Smooth muscle cell (in vitro differentiated cells): ENCODE results near the gene VSIR. TPM values are rescaled to one million over a fixed set of nuclear protein-coding genes. Genes with fewer than 3 reads are reported as not detected.

Source experiments
- DNase-seq: peaks from one replicate; lab custom pipeline; 2025; ENCODE audit not compliant: unreplicated experiment; lab: John Stamatoyannopoulos, UW
- H2AFZ ChIP-seq: fragments of 200-600 bp; sonication (generic); 2 replicates; pipeline ENCODE4 v1.6.0; 2016; ENCODE audit warnings: antibody characterized with exemption, low read depth, mild to moderate bottlenecking
- H3F3A ChIP-seq: fragments of 200-600 bp; sonication (generic); 2 replicates; pipeline ENCODE4 v1.6.0; 2017; ENCODE audit warnings: antibody characterized with exemption, low read depth
- H3K27ac ChIP-seq: fragments of 200-600 bp; sonication (generic); 2 replicates; pipeline ENCODE4 v1.5.1; 2016; ENCODE audit warnings: low read depth, mild to moderate bottlenecking
- H3K27me3 ChIP-seq: fragments of 200-600 bp; sonication (generic); 2 replicates; pipeline ENCODE4 v1.6.1; 2016; ENCODE audit warnings: low read depth, mild to moderate bottlenecking
- H3K36me3 ChIP-seq: fragments of 200-600 bp; sonication (generic); 2 replicates; pipeline ENCODE4 v1.5.1; 2016; ENCODE audit warnings: low read depth
- H3K4me1 ChIP-seq: fragments of 200-600 bp; sonication (generic); 2 replicates; pipeline ENCODE4 v1.5.1; 2016; ENCODE audit warnings: low read depth
- H3K4me2 ChIP-seq: fragments of 200-600 bp; sonication (generic); 2 replicates; pipeline ENCODE4 v1.6.0; 2016; ENCODE audit warnings: mild to moderate bottlenecking
- H3K4me3 ChIP-seq: fragments of 200-600 bp; sonication (generic); 2 replicates; pipeline ENCODE4 v1.5.1; 2016; ENCODE audit warnings: mild to moderate bottlenecking
- H3K79me2 ChIP-seq: fragments of 200-600 bp; sonication (generic); 2 replicates; pipeline ENCODE4 v1.6.0; 2016; ENCODE audit warnings: low read depth, mild to moderate bottlenecking
- H3K9ac ChIP-seq: fragments of 200-600 bp; sonication (generic); 2 replicates; pipeline ENCODE4 v1.6.0; 2016; ENCODE audit warnings: low read depth
- H3K9me3 ChIP-seq: fragments of 200-600 bp; sonication (generic); replicated peaks from 2 replicates; pipeline ENCODE4 v1.5.1; 2016; ENCODE audit warnings: low read depth
- H4K20me1 ChIP-seq: fragments of 200-600 bp; sonication (generic); 2 replicates; pipeline ENCODE4 v1.6.0; 2016; ENCODE audit warnings: low read depth
- CTCF ChIP-seq: fragments of 200-600 bp; sonication (generic); IDR thresholded peaks from 2 replicates; pipeline ENCODE4 v1.5.1; 2017; ENCODE audit warnings: borderline replicate concordance, mild to moderate bottlenecking, antibody characterized with exemption; ENCODE audit not compliant: insufficient read depth, poor library complexity, severe bottlenecking
- WGBS: methylation state at CpG from one replicate; pipeline ENCODE4 v1.1.7; 2016; ENCODE audit warnings: low lambda C conversion rate; 5-methylcytosine and 5-hydroxymethylcytosine counted together
- polyA plus RNA-seq: library from polyadenylated mRNA; unstranded; fragments of >200 nt; fragmentation: Nextera tagmentation; extraction: Ambion mirVana; gene quantifications from 2 replicates; pipeline ENCODE4 v1.2.1, GENCODE V29; 2016
- total RNA-seq: library from RNA; depleted of rRNA; stranded (reverse); fragments of >200 nt; gene quantifications from 2 replicates; pipeline ENCODE4 v1.2.3, GENCODE V29; 2014

The VSIR gene
- total and polyA plus RNA-seq, 2 experiments from 2014 or later, result 3.6 TPM

- H3F3A ChIP-seq, result no peaks in the 10 kb centered on the region
- H4K20me1 ChIP-seq, result no peaks in the 10 kb centered on the region
- no peak for TF ChIP-seq CTCF
- H3K9ac ChIP-seq, result no peak overlapping the region
- H3K4me2 ChIP-seq, result no peak overlapping the region
- no peaks in the 10 kb centered on the region for H3K9me3 ChIP-seq
- peaks cover 11% of the 10 kb centered on the region for H3K4me1 ChIP-seq
- no peaks in the 10 kb centered on the region for H3K27me3 ChIP-seq
- DNase-seq, result no peak
- H3K36me3 ChIP-seq, result no peaks in the 10 kb centered on the region
- no peak overlapping the region for H3K27ac ChIP-seq
- H3K79me2 ChIP-seq, result no peaks in the 10 kb centered on the region
- no peak overlapping the region for H2AFZ ChIP-seq
- H3K4me3 ChIP-seq, result no peak overlapping the region
- 98% methylated on average over 2 of the region's 2 CpGs for WGBS
These were observed 61.1 kb downstream of the VSIR start for GRCh38 chr10:71712170-71712569.

GRCh38 chr10:71711052-71711623, 62.2 kb downstream of the VSIR start:
- no peak overlapping the region for H3K27ac ChIP-seq
- no peaks in the 10 kb centered on the region for H4K20me1 ChIP-seq
- no peaks in the 10 kb centered on the region for H3K9me3 ChIP-seq
- no peaks in the 10 kb centered on the region for H3F3A ChIP-seq
- no peak overlapping the region for H3K4me3 ChIP-seq
- no peaks in the 10 kb centered on the region for H3K36me3 ChIP-seq
- DNase-seq, result no peak
- H3K79me2 ChIP-seq, result no peaks in the 10 kb centered on the region
- no peak overlapping the region for H3K4me2 ChIP-seq
- WGBS, result 88% methylated on average over 6 of the region's 6 CpGs
- no peak overlapping the region for H3K9ac ChIP-seq
- peaks cover 11% of the 10 kb centered on the region for H3K4me1 ChIP-seq
- no peak for TF ChIP-seq CTCF
- no peaks in the 10 kb centered on the region for H3K27me3 ChIP-seq
- no peak overlapping the region for H2AFZ ChIP-seq

GRCh38 chr10:71710519-71710918, 62.8 kb downstream of the VSIR start:
- Histone ChIP-seq H3K36me3 (no peaks in the 10 kb centered on the region), H3K9me3 (no peaks in the 10 kb centered on the region), H3K4me1 (peaks cover 11% of the 10 kb centered on the region), H3K27me3 (no peaks in the 10 kb centered on the region), H3K79me2 (no peaks in the 10 kb centered on the region), H3K27ac (no peak overlapping the region), H4K20me1 (no peaks in the 10 kb centered on the region), H3F3A (no peaks in the 10 kb centered on the region), H3K9ac (no peak overlapping the region), H2AFZ (no peak overlapping the region), H3K4me3 (no peak overlapping the region), H3K4me2 (no peak overlapping the region)
- no peak for DNase-seq
- 91% methylated on average over 2 of the region's 2 CpGs for WGBS
- TF ChIP-seq CTCF, result no peak
